Naive thymus-derived CD4-positive, alpha-beta T cell (primary cell): ENCODE results near the gene SLC17A1. TPM values are rescaled to one million over a fixed set of nuclear protein-coding genes. Genes with fewer than 3 reads are reported as not detected.
A peak's percentile ranks its signal among the peaks of the same experiment; 100 is the strongest.

Source experiments
- ATAC-seq: fragments of 150-1000 bp; cut with Tn5 transposase; 2 replicates; pipeline ENCODE4 v1.10.0; 2021; ENCODE audit warnings: mild to moderate bottlenecking, moderate library complexity
- CTCF ChIA-PET: fragments of 350-600 bp; sonication (Branson Sonifier 250); formaldehyde crosslinking; loops from one replicate; lab custom pipeline; 2021; ENCODE audit warnings: antibody characterized with exemption; lab: Charles Lee
- POLR2A ChIA-PET: fragments of 350-600 bp; sonication (Branson Sonifier 250); formaldehyde crosslinking; loops from one replicate; lab custom pipeline; 2021; ENCODE audit warnings: antibody characterized with exemption, inconsistent platforms; lab: Charles Lee
- DNase-seq, 9 donors: peaks; one replicate each; pipeline versions ENCODE4 v3.0.0 to v3.0.0-alpha.2; 2020 to 2022; ENCODE audit warnings: mixed read lengths in 1 of 9
- H3K27ac ChIP-seq: one replicate; pipeline ENCODE4 v1.7.0; 2013; ENCODE audit warnings: mild to moderate bottlenecking, low read depth, low read length, moderate library complexity
- H3K27me3 ChIP-seq, 2 donors: one replicate each; pipeline ENCODE4 v1.7.0; 2013; ENCODE audit warnings: low read length in 2 of 2, mild to moderate bottlenecking in 2 of 2, moderate library complexity in 2 of 2; ENCODE audit not compliant: control insufficient read depth in 2 of 2, insufficient read depth in 2 of 2
- H3K36me3 ChIP-seq, 3 experiments: 1 replicate in 2 of 3; 2 replicates in 1 of 3; pipeline ENCODE4 v1.7.0; 2013; ENCODE audit warnings: low read length in 3 of 3, mild to moderate bottlenecking in 3 of 3, moderate library complexity in 1 of 3; ENCODE audit not compliant: insufficient read depth in 3 of 3, control insufficient read depth in 2 of 3
- H3K4me1 ChIP-seq, 2 donors: one replicate each; pipeline ENCODE4 v1.7.0; 2013; ENCODE audit warnings: low read length in 2 of 2, mild to moderate bottlenecking in 2 of 2, moderate library complexity in 1 of 2; ENCODE audit not compliant: control insufficient read depth in 2 of 2, insufficient read depth in 2 of 2
- H3K4me3 ChIP-seq: 2 replicates; pipeline ENCODE4 v1.7.0; 2013; ENCODE audit warnings: mild to moderate bottlenecking, low read length
- H3K9me3 ChIP-seq, 3 experiments: 1 replicate in 2 of 3; 2 replicates in 1 of 3; pipeline ENCODE4 v1.7.0; 2013; ENCODE audit warnings: low read length in 3 of 3; ENCODE audit not compliant: control insufficient read depth in 2 of 3
- H3K27ac Mint-ChIP-seq, 9 donors: one replicate each; pipeline ENCODE4 v1.8.0; 2020 to 2022; ENCODE audit warnings: mixed read lengths in 9 of 9, mild to moderate bottlenecking in 8 of 9, moderate library complexity in 5 of 9, inconsistent platforms in 2 of 9
- H3K27me3 Mint-ChIP-seq, 5 donors: one replicate each; pipeline ENCODE4 v1.8.0; 2021 to 2022; ENCODE audit warnings: mixed read lengths in 5 of 5, mild to moderate bottlenecking in 1 of 5
- H3K36me3 Mint-ChIP-seq, 5 donors: one replicate each; pipeline ENCODE4 v1.8.0; 2020 to 2022; ENCODE audit warnings: mixed read lengths in 5 of 5, mild to moderate bottlenecking in 3 of 5, inconsistent platforms in 1 of 5
- H3K4me1 Mint-ChIP-seq, 7 donors: one replicate each; pipeline ENCODE4 v1.8.0; 2020 to 2022; ENCODE audit warnings: mixed read lengths in 7 of 7, mild to moderate bottlenecking in 3 of 7, inconsistent platforms in 1 of 7
- H3K4me3 Mint-ChIP-seq, 10 donors: one replicate each; pipeline ENCODE4 v1.8.0; 2020 to 2022; ENCODE audit warnings: mild to moderate bottlenecking in 10 of 10, mixed read lengths in 10 of 10, moderate library complexity in 6 of 10, inconsistent platforms in 2 of 10
- H3K9me3 Mint-ChIP-seq, 11 donors: one replicate each; pipeline ENCODE4 v1.8.0; 2020 to 2022; ENCODE audit warnings: mixed read lengths in 11 of 11, mild to moderate bottlenecking in 4 of 11, inconsistent platforms in 1 of 11, moderate library complexity in 1 of 11
- intact Hi-C, 2 donors: fragments of 100-400 bp; cut with micrococcal nuclease; formaldehyde crosslinking; loops; one replicate each; pipeline ENCODE4 v1.15.1; 2023
- polyA plus RNA-seq, 2 donors: library from polyadenylated mRNA; unstranded; fragments of 300-500 nt; fragmentation: Illumina TruSeq; gene quantifications; one replicate each; pipeline ENCODE4 v1.2.3, GENCODE V29; 2021
- total RNA-seq, 6 experiments: library from RNA in 5 of 6; stranded (reverse) in 5 of 6; gene quantifications; 1 replicate in 5 of 6; 2 replicates in 1 of 6; pipeline ENCODE4 v1.2.3 and lab custom pipeline; 2021 to 2026

The SLC17A1 gene
- total and polyA plus RNA-seq, 7 experiments from 2014 or later, result not detected

DNA sequence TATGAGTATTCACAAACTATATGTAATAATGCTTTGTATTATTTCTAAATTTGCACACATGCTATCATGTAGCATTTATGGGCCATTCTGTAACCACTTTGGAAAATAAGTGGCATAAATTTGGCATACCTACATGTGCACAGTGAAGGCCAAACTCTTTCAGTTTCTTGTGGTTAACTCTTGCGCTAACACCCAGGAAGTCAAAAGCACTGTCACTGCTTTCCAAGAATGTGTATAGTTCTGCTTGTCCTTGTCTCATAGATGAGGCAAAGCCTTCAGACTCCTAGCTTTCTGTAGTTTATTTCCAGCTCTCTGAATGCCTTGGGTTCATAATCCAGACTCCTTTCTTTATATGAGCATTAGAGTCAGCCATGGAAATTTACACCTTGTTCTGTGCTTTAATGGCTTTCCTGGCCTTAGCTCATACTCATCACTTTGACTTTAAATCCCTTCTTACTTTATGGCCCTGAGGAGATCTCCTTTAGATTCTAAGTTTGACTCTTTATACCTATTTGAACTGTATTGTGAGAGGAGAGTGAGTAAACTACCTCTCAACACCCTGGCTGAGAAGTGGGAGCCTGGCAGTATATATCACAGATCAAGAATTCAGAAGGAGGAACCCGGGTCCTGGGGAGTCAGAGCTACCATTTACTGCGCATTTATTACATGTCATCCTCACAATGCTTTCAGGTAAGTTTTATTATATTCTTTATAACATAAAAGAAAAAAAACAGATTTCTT, 43.1 kb upstream of the SLC17A1 start:
- Mint-ChIP-seq H3K4me3 (peak overlapping the region in 1 of 10 donors; percentile 69), H3K27me3 (peaks cover 0 to 10% (median 0%) of the 10 kb centered on the region in 5 donors), H3K27ac (peak overlapping the region in 1 of 9 donors; percentile 83), H3K36me3 (peaks cover 0 to 9% (median 0%) of the 10 kb centered on the region in 5 donors), H3K4me1 (peaks cover 13 to 46% (median 20%) of the 10 kb centered on the region in 7 donors), H3K9me3 (peaks cover 0 to 7% (median 0%) of the 10 kb centered on the region in 11 donors)
- DNase-seq (no peak), ATAC-seq (no peak)
- no peaks in the 10 kb centered on the region for H3K36me3 ChIP-seq
- ChIA-PET POLR2A (no interaction called here), CTCF (interaction anchor here (0.5 kb wide), 1 partner anchor 157 kb away, joined by 3 read pairs; no protein-coding TSS in a partner anchor)
- intact Hi-C loops, result loop anchor here in 1 of 2 donors (1.0 to 5.0 kb wide), 2 partner anchors 9 to 87 kb away; partner anchors contain the start of gene TRIM38
- no peaks in the 10 kb centered on the region for H3K9me3 ChIP-seq
- no peak overlapping the region for H3K27ac ChIP-seq
- peaks cover 4 to 15% of the 10 kb centered on the region in 2 donors for H3K4me1 ChIP-seq
- no peaks in the 10 kb centered on the region for H3K27me3 ChIP-seq
- no peak overlapping the region for H3K4me3 ChIP-seq

DNA sequence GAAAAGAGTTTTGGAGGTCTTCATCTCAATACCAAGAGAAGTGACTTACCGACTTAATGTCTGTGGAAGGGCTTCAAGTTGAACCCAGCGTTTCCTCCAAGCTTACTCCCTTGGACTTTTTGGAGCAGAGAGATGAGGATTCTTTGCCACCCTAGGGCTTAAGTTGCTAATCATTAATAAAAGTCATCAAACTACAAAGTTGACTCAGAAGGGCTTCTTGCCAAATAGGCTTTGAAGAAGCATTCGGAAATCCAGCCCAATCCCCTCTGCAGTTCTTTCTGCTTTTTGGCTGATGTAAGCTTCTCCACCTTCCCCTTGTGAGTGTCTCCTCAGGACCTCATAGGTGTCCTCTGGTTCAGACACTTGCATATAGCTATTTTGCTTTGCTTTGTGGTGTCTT, 42.3 kb upstream of the SLC17A1 start, which contains the start of gene SLC17A3:
TSS of gene SLC17A3 (minus strand) at position 126 of the 400 bp plus-strand sequence. CDS start 5,856 bp downstream, outside the sequence.
- Mint-ChIP-seq H3K36me3 (peaks cover 0 to 9% (median 0%) of the 10 kb centered on the region in 5 donors), H3K27ac (peak within 1 kb of the TSS in 2 of 9 donors; percentile 39 to 83), H3K27me3 (peaks cover 0 to 6% (median 0%) of the 10 kb centered on the region in 5 donors), H3K9me3 (peaks cover 0 to 8% (median 0%) of the 10 kb centered on the region in 11 donors), H3K4me3 (peak within 1 kb of the TSS in 1 of 10 donors; percentile 69), H3K4me1 (peaks cover 13 to 43% (median 20%) of the 10 kb centered on the region in 7 donors)
- POLR2A ChIA-PET, result no interaction called here
- CTCF ChIA-PET, result interaction anchor here (0.5 kb wide), 1 partner anchor 156 kb away, joined by 3 read pairs; no protein-coding TSS in a partner anchor
- Histone ChIP-seq H3K27ac (no peak within 1 kb of the TSS), H3K4me3 (no peak within 1 kb of the TSS), H3K27me3 (no peaks in the 10 kb centered on the region), H3K4me1 (peaks cover 4 to 15% of the 10 kb centered on the region in 2 donors), H3K9me3 (no peaks in the 10 kb centered on the region), H3K36me3 (no peaks in the 10 kb centered on the region)
- intact Hi-C loops, result no loop called here
- DNase-seq (no peak), ATAC-seq (no peak)

DNA sequence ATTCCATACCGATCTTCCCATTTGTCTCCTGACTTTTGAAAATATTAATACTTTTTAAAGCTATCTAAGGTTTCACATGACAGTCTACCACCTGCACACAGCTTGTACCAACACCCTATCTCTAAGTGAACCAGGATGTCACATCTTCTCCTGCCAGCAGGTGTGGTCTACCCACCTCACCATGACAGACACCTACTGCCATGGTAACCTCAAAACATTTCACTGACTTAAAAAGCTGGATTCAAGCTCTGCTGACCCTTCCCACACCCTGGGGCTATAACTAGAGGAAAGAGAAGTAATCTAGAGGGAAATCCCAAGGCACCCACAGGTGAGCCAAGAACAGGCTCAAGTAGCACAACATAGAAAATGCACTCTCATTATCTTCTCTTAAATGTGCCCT, 41.0 kb upstream of the SLC17A1 start:
- POLR2A ChIA-PET, result no interaction called here
- H3K27ac Mint-ChIP-seq, result peak overlapping the region in 5 of 9 donors; percentile 3 to 47 (median 13)

DNA sequence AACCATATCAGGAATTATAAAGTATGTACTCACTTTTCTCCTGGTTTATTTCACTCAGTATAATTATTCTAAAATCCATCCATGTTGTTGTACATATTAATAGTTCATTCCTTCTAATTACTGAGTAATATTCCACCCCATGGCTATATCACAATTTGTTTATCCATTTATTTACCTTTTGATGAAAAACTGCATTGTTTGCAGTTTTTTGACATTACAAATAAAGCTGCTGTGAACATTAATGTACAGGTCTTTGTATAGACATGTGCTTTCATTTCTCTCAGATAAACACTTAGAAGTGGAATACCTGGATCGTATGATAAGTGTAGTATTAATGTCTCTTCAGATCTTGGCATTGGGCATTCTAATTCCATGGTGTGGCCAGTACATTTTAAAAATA, 38.0 kb upstream of the SLC17A1 start:
- H3K4me3 ChIP-seq, result no peak overlapping the region
- H3K9me3 ChIP-seq, result no peaks in the 10 kb centered on the region
- ATAC-seq (no peak), DNase-seq (no peak)
- intact Hi-C loops, result loop anchor here in 1 of 2 donors (5.0 kb wide), 1 partner anchor 92 kb away; the partner anchor contains the start of gene TRIM38
- Mint-ChIP-seq H3K27me3 (peaks cover 0 to 6% (median 0%) of the 10 kb centered on the region in 5 donors), H3K4me3 (no peak overlapping the region), H3K36me3 (peaks cover 0 to 23% (median 0%) of the 10 kb centered on the region in 5 donors), H3K9me3 (peaks cover 0 to 10% (median 0%) of the 10 kb centered on the region in 11 donors), H3K4me1 (peaks cover 17 to 47% (median 34%) of the 10 kb centered on the region in 7 donors), H3K27ac (no peak overlapping the region)
- ChIA-PET CTCF (interaction anchor here (0.8 kb wide), 1 partner anchor 262 kb away, joined by 3 read pairs; no protein-coding TSS in a partner anchor), POLR2A (no interaction called here)
- no peak overlapping the region for H3K27ac ChIP-seq
- H3K27me3 ChIP-seq, result no peaks in the 10 kb centered on the region
- H3K4me1 ChIP-seq, result peaks cover 13 to 30% of the 10 kb centered on the region in 2 donors
- no peaks in the 10 kb centered on the region for H3K36me3 ChIP-seq

More for the DNA sequence above, 41.0 kb upstream of the SLC17A1 start:
- Histone ChIP-seq H3K9me3 (no peaks in the 10 kb centered on the region), H3K4me3 (no peak overlapping the region), H3K27me3 (no peaks in the 10 kb centered on the region), H3K36me3 (no peaks in the 10 kb centered on the region), H3K27ac (no peak overlapping the region), H3K4me1 (peaks cover 4 to 15% of the 10 kb centered on the region in 2 donors)
- peaks cover 13 to 43% (median 20%) of the 10 kb centered on the region in 7 donors for H3K4me1 Mint-ChIP-seq
- peak in 3 of 9 donors; percentile 15 to 24 (median 19) for DNase-seq
- CTCF ChIA-PET, result interaction anchor here (0.6 to 1.0 kb wide), 2 partner anchors 9 to 316 kb away, joined by 3 to 4 read pairs; no protein-coding TSS in a partner anchor
- peak; percentile 82 for ATAC-seq
- intact Hi-C loops, result no loop called here
- H3K27me3 Mint-ChIP-seq, result peaks cover 0 to 6% (median 0%) of the 10 kb centered on the region in 5 donors
- no peak overlapping the region for H3K4me3 Mint-ChIP-seq
- peaks cover 0 to 9% (median 0%) of the 10 kb centered on the region in 5 donors for H3K36me3 Mint-ChIP-seq
- peaks cover 0 to 10% (median 0%) of the 10 kb centered on the region in 11 donors for H3K9me3 Mint-ChIP-seq

DNA sequence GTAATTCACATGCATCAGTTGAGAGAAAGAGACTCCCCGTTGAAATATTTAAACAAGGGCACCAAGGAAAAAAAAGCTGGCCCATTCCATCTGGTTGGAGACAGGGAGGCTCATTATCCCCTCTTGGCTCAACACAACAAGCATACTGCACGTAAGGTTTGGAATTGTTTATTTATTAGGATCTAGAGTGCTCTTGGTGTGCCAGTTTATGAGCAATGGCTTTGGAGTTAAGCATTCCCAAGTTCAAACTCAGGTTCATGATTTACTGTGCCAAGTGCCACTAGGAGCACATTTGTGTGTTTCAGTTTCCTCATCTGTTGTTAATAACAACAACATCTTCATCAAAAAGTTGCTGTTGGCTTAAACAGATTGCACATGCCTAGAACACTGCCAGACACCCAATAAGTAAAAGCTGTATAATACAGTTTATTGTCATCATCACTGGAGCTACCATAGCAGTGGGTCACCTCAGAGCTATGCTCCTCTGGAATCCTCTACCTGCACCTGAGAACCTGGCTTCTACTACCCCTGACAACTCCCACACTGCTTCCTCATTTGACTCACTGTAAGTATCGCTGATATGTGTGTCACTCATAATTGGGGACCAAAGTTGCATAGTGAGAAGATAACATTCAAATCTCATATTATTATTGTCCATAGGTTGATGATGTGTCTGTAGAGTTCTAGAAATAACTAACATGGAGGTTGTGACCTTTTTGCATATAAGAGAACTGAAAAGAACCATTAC, 36.8 kb upstream of the SLC17A1 start:
- no peak overlapping the region for H3K4me3 ChIP-seq
- DNase-seq (no peak), ATAC-seq (no peak)
- H3K4me1 ChIP-seq, result peaks cover 13 to 30% of the 10 kb centered on the region in 2 donors
- CTCF ChIA-PET, result no interaction called here
- no peak overlapping the region for H3K4me3 Mint-ChIP-seq
- no peaks in the 10 kb centered on the region for H3K9me3 ChIP-seq
- no peaks in the 10 kb centered on the region for H3K27me3 ChIP-seq
- no peak overlapping the region for H3K27ac ChIP-seq
- no peaks in the 10 kb centered on the region for H3K36me3 ChIP-seq
- H3K4me1 Mint-ChIP-seq, result peaks cover 13 to 43% (median 38%) of the 10 kb centered on the region in 7 donors
- POLR2A ChIA-PET, result no interaction called here
- H3K9me3 Mint-ChIP-seq, result peaks cover 0 to 23% (median 2%) of the 10 kb centered on the region in 11 donors
- peaks cover 0 to 9% (median 0%) of the 10 kb centered on the region in 5 donors for H3K27me3 Mint-ChIP-seq
- intact Hi-C loops, result loop anchor here in 1 of 2 donors (5.0 kb wide), 1 partner anchor 94 kb away; the partner anchor contains the start of gene TRIM38
- peaks cover 0 to 34% (median 4%) of the 10 kb centered on the region in 5 donors for H3K36me3 Mint-ChIP-seq
- H3K27ac Mint-ChIP-seq, result peak overlapping the region in 1 of 9 donors; percentile 3

DNA sequence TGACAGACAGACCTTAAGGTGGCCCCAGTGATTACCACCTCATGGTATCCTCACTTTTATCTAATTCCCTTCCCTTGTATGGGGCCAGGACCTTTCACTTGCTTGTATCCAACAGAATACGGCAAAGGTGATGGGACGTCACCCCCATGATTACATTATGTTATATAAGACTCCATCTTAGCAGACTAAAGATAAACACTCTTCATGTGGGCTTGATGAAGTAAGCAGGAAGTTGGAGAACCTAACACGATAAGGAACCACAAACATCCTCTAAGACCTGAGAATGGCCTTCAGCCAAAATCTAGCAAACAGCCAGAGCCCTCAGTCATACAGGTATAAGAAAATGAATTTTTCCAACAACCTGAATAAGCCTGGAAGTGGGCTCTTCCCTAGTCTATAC, 34.2 kb upstream of the SLC17A1 start:
- POLR2A ChIA-PET, result interaction anchor here (1.1 kb wide), 1 partner anchor 160 kb away, joined by 5 read pairs; no protein-coding TSS in a partner anchor
- CTCF ChIA-PET, result no interaction called here
- H3K27me3 Mint-ChIP-seq, result peaks cover 0 to 7% (median 0%) of the 10 kb centered on the region in 5 donors

More for the DNA sequence above, 34.2 kb upstream of the SLC17A1 start:
- H3K9me3 ChIP-seq, result no peaks in the 10 kb centered on the region
- peaks cover 13 to 20% of the 10 kb centered on the region in 2 donors for H3K4me1 ChIP-seq
- peak; percentile 95 for ATAC-seq
- intact Hi-C loops, result loop anchor here (1.0 to 5.0 kb wide), 3 partner anchors 9 to 96 kb away; partner anchors contain the start of gene TRIM38 (in 1 of the 2)
- H3K36me3 Mint-ChIP-seq, result peaks cover 0 to 32% (median 4%) of the 10 kb centered on the region in 5 donors
- H3K4me3 Mint-ChIP-seq, result peak overlapping the region in 7 of 10 donors; percentile 23 to 70 (median 54)
- H3K9me3 Mint-ChIP-seq, result peaks cover 0 to 18% (median 2%) of the 10 kb centered on the region in 11 donors
- H3K4me3 ChIP-seq, result no peak overlapping the region
- no peaks in the 10 kb centered on the region for H3K27me3 ChIP-seq
- no peak overlapping the region for H3K27ac ChIP-seq
- no peaks in the 10 kb centered on the region for H3K36me3 ChIP-seq
- peaks cover 8 to 34% (median 31%) of the 10 kb centered on the region in 7 donors for H3K4me1 Mint-ChIP-seq
- peak overlapping the region in 8 of 9 donors; percentile 6 to 91 (median 80) for H3K27ac Mint-ChIP-seq
- peak in 7 of 9 donors; percentile 60 to 82 (median 72) for DNase-seq
